GM13977 (cell line): ENCODE measurements around the gene CCKAR.

Source experiments
- DNase-seq: peaks from one replicate; pipeline ENCODE4 v3.0.0; 2012; ENCODE audit warnings: low spot score
- CTCF ChIP-seq: IDR thresholded peaks from 2 replicates; pipeline ENCODE4 v1.5.1; 2012; ENCODE audit warnings: mild to moderate bottlenecking, control low read depth; ENCODE audit not compliant: insufficient read depth; ENCODE audit errors: extremely low read depth, missing control alignments
- in situ Hi-C: fragments of 300-500 bp; cut with MboI; formaldehyde crosslinking; loops from one replicate; pipeline ENCODE4 v1.12.0; 2022; ENCODE audit warnings: low sequenced_read_pairs, low pct_unique_long_range_greater_than_20kb, mixed read lengths, inconsistent platforms; ENCODE audit not compliant: unreplicated experiment

CCKAR gene

GRCh38 chr4:26471890-26472289, 18.4 kb downstream of the CCKAR start:
- no peak for DNase-seq
- no peak for TF ChIP-seq CTCF
- in situ Hi-C loops, result loop anchor here (25.0 kb wide), 1 partner anchor 240 kb away; no protein-coding TSS in a partner anchor

GRCh38 chr4:26468977-26469376, 21.3 kb downstream of the CCKAR start:
- no peak for TF ChIP-seq CTCF
- DNase-seq, result no peak
- in situ Hi-C loops, result loop anchor here (10.0 to 25.0 kb wide), 2 partner anchors 243 to 546 kb away; no protein-coding TSS in a partner anchor

- in situ Hi-C loops, result loop anchor here (10.0 to 25.0 kb wide), 2 partner anchors 244 to 546 kb away; no protein-coding TSS in a partner anchor
These were observed 21.9 kb downstream of the CCKAR start for GRCh38 chr4:26468283-26468949.

GRCh38 chr4:26467724-26468123, 22.6 kb downstream of the CCKAR start:
- DNase-seq, result no peak
- TF ChIP-seq CTCF, result no peak
- in situ Hi-C loops, result loop anchor here (10.0 to 25.0 kb wide), 2 partner anchors 245 to 547 kb away; no protein-coding TSS in a partner anchor

More at GRCh38 chr4:26468283-26468949, 21.9 kb downstream of the CCKAR start:
- DNase-seq, result no peak
- TF ChIP-seq CTCF, result no peak

- DNase-seq, result no peak
- in situ Hi-C loops, result loop anchor here (10.0 to 25.0 kb wide), 2 partner anchors 246 to 548 kb away; no protein-coding TSS in a partner anchor
- no peak for TF ChIP-seq CTCF
These were observed 23.6 kb downstream of the CCKAR start for GRCh38 chr4:26466578-26467270.

- TF ChIP-seq CTCF, result no peak
- in situ Hi-C loops, result loop anchor here (10.0 to 25.0 kb wide), 2 partner anchors 248 to 550 kb away; no protein-coding TSS in a partner anchor
- DNase-seq, result no peak
These were observed 25.7 kb downstream of the CCKAR start for GRCh38 chr4:26464420-26465095.
